PC-9 (cell line): ENCODE measurements around the gene PRSS23. TPM values are rescaled to one million over a fixed set of nuclear protein-coding genes. Genes with fewer than 3 reads are reported as not detected.
A peak's percentile ranks its signal among the peaks of the same experiment; 100 is the strongest.

ENCODE experiments used
- BruUV-seq: library from RNA; stranded (reverse); fragments of 400-500 nt; replicated peaks from 2 replicates; lab custom pipeline; 2021; lab: Mats Ljungman, UMichigan
- CTCF ChIA-PET: fragments of 300-600 bp; sonication (Branson Sonifier 250); formaldehyde crosslinking; loops from one replicate; lab custom pipeline; 2022; ENCODE audit warnings: antibody characterized with exemption; lab: Charles Lee
- POLR2A ChIA-PET: fragments of 300-600 bp; sonication (Branson Sonifier 250); formaldehyde crosslinking; loops from one replicate; lab custom pipeline; 2022; ENCODE audit warnings: antibody characterized with exemption; ENCODE audit not compliant: unreplicated experiment; lab: Charles Lee
- DNase-seq, 2 experiments: peaks; one replicate each; pipeline versions ENCODE4 v3.0.0 to v3.0.0-alpha.2; 2015 to 2022; ENCODE audit warnings: mixed read lengths in 1 of 2
- H2AFZ ChIP-seq: fragments of 200-600 bp; sonication (generic); 2 replicates; pipeline ENCODE4 v1.8.1; 2017; ENCODE audit warnings: antibody characterized with exemption
- H3F3A ChIP-seq: fragments of 200-600 bp; sonication (generic); 2 replicates; pipeline ENCODE4 v1.8.1; 2017; ENCODE audit warnings: antibody characterized with exemption, mild to moderate bottlenecking, low read depth; ENCODE audit not compliant: insufficient read depth
- H3K27ac ChIP-seq: fragments of 200-600 bp; sonication (generic); 2 replicates; pipeline ENCODE4 v1.6.1; 2016; ENCODE audit warnings: mixed run types
- H3K27me3 ChIP-seq: fragments of 200-600 bp; sonication (generic); 2 replicates; pipeline ENCODE4 v1.6.1; 2016; ENCODE audit warnings: low read depth, mixed run types; ENCODE audit not compliant: insufficient read depth
- H3K36me3 ChIP-seq: fragments of 200-600 bp; sonication (generic); 2 replicates; pipeline ENCODE4 v1.6.1; 2016; ENCODE audit warnings: low read depth, mixed run types
- H3K4me1 ChIP-seq: fragments of 200-600 bp; sonication (generic); replicated peaks from 2 replicates; pipeline ENCODE4 v1.6.1; 2016; ENCODE audit warnings: mixed run types; ENCODE audit not compliant: insufficient read depth
- H3K4me2 ChIP-seq: fragments of 200-600 bp; sonication (generic); 2 replicates; pipeline ENCODE4 v1.6.1; 2017; ENCODE audit warnings: mixed run types
- H3K4me3 ChIP-seq: fragments of 200-600 bp; sonication (generic); 2 replicates; pipeline ENCODE4 v1.6.1; 2016; ENCODE audit warnings: mixed run types
- H3K79me2 ChIP-seq: fragments of 200-600 bp; sonication (generic); 2 replicates; pipeline ENCODE4 v1.6.1; 2017; ENCODE audit warnings: low read depth, mixed run types
- H3K9me2 ChIP-seq: fragments of 200-600 bp; sonication (generic); 2 replicates; pipeline ENCODE4 v1.8.1; 2017; ENCODE audit warnings: mild to moderate bottlenecking; ENCODE audit not compliant: insufficient read depth
- H3K9me3 ChIP-seq: fragments of 200-600 bp; sonication (generic); 2 replicates; pipeline ENCODE4 v1.8.1; 2016; ENCODE audit warnings: low read depth; ENCODE audit not compliant: insufficient read depth
- H4K20me1 ChIP-seq: fragments of 200-600 bp; sonication (generic); 2 replicates; pipeline ENCODE4 v1.8.1; 2017; ENCODE audit not compliant: insufficient read depth
- EZH2 ChIP-seq: fragments of 200-600 bp; sonication (generic); IDR thresholded peaks from 2 replicates; pipeline ENCODE4 v1.8.0; 2017; ENCODE audit warnings: antibody characterized with exemption, low read depth
- intact Hi-C: fragments of 100-400 bp; cut with micrococcal nuclease; formaldehyde crosslinking; loops from one replicate; pipeline ENCODE4 v1.10.0; 2022; ENCODE audit not compliant: unreplicated experiment
- total RNA-seq: library from RNA; stranded (reverse); gene quantifications from 2 replicates; pipeline ENCODE4 v1.2.3, GENCODE V29; 2021
- TF ChIP-seq, protein P1 (sequence below): fragments of 200-600 bp; sonication (generic); conservative IDR thresholded peaks from 2 replicates; pipeline ENCODE4 v1.6.1; 2017; ENCODE audit warnings: mixed run types, antibody characterized with exemption, mild to moderate bottlenecking, moderate library complexity

PRSS23 gene
- total RNA-seq, 1 experiment from 2014 or later = 235 TPM

DNA sequence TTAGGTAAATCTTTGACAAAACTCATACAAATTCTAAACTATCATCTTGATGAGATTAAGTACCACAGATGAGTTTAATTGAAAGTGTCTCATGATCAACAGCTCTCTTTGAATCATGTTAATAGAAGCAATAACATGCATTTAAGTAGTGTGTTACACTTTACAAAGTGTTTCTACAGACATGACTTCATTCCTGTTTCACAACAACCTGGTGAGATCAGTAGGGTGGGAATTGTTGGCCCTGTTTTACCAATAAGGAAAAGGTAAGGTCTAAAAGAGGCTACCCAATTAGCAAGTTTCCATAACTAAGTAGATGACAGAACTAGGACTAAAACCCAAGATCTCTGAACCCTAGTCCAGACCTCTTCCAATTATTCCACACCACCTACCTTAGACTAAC lies 12.7 kb upstream of the PRSS23 start:
- ChIA-PET POLR2A (no interaction called here), CTCF (interaction anchor here (0.6 kb wide), 1 partner anchor 20 kb away, joined by 3 read pairs; no protein-coding TSS in a partner anchor)
- Histone ChIP-seq H3K4me3 (no peak overlapping the region), H3K79me2 (no peaks in the 10 kb centered on the region), H3F3A (peaks cover 15% of the 10 kb centered on the region), H3K9me2 (no peaks in the 10 kb centered on the region), H3K36me3 (no peaks in the 10 kb centered on the region), H3K4me1 (peaks cover 43% of the 10 kb centered on the region), H4K20me1 (no peaks in the 10 kb centered on the region), H2AFZ (no peak overlapping the region), H3K27me3 (no peaks in the 10 kb centered on the region), H3K27ac (no peak overlapping the region), H3K9me3 (0 out of 2 replicates have a peak, but pooled peaks cover 3% of the 10 kb centered on the region), H3K4me2 (no peak overlapping the region)
- intact Hi-C loops = no loop called here
- TF ChIP-seq EZH2 = no peak
- no peak for DNase-seq
- BruUV-seq = no TSS peak

DNA sequence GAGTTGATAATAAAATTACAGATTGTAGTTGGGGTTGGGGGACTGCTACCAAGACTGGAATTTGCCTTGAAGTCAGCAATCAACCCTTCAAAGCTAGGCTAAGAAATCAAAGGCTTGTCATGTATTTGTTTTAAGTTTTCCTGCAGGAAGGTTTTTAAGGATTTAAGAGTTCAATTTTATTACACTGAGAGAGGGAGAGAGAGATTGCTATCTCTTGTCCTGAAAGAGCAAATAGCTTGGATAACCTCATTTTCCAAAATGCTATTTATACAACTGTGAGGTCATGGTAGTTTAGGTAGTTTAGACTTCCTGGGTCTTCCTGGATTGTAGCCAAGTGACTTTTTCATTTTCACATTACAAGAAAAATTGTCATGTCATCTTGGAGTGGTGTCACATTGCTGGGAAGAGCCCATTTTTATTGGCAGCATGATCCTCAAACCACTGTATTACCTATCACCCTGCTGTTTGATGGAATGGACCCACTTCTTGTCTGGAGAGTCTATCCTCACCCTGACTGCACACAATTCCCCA lies 10.1 kb upstream of the PRSS23 start:
- no peak overlapping the region for H3K4me3 ChIP-seq
- H3K27ac ChIP-seq = peak overlapping the region; percentile 31; the same call in 1 of the 2 replicates
- no peaks in the 10 kb centered on the region for H3K36me3 ChIP-seq
- no peaks in the 10 kb centered on the region for H4K20me1 ChIP-seq
- no peaks in the 10 kb centered on the region for H3K9me2 ChIP-seq
- no peaks in the 10 kb centered on the region for H3K79me2 ChIP-seq
- peak overlapping the region; percentile 14; the same call in 1 of the 2 replicates for H3K4me2 ChIP-seq
- BruUV-seq = no TSS peak
- peak in 1 of 2 experiments; percentile 68 for DNase-seq
- TF ChIP-seq, protein P1, sequence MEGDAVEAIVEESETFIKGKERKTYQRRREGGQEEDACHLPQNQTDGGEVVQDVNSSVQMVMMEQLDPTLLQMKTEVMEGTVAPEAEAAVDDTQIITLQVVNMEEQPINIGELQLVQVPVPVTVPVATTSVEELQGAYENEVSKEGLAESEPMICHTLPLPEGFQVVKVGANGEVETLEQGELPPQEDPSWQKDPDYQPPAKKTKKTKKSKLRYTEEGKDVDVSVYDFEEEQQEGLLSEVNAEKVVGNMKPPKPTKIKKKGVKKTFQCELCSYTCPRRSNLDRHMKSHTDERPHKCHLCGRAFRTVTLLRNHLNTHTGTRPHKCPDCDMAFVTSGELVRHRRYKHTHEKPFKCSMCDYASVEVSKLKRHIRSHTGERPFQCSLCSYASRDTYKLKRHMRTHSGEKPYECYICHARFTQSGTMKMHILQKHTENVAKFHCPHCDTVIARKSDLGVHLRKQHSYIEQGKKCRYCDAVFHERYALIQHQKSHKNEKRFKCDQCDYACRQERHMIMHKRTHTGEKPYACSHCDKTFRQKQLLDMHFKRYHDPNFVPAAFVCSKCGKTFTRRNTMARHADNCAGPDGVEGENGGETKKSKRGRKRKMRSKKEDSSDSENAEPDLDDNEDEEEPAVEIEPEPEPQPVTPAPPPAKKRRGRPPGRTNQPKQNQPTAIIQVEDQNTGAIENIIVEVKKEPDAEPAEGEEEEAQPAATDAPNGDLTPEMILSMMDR = no peak
- no peak for TF ChIP-seq EZH2
- CTCF ChIA-PET = no interaction called here
- peaks cover 28% of the 10 kb centered on the region for H3K4me1 ChIP-seq
- intact Hi-C loops = no loop called here
- H3K9me3 ChIP-seq = 0 out of 2 replicates have a peak, but pooled peaks cover 3% of the 10 kb centered on the region
- no peaks in the 10 kb centered on the region for H3K27me3 ChIP-seq
- POLR2A ChIA-PET = interaction anchor here (0.7 kb wide), 1 partner anchor 41 kb away, joined by 3 read pairs; no protein-coding TSS in a partner anchor
- no peak overlapping the region for H2AFZ ChIP-seq
- H3F3A ChIP-seq = peaks cover 15% of the 10 kb centered on the region

DNA sequence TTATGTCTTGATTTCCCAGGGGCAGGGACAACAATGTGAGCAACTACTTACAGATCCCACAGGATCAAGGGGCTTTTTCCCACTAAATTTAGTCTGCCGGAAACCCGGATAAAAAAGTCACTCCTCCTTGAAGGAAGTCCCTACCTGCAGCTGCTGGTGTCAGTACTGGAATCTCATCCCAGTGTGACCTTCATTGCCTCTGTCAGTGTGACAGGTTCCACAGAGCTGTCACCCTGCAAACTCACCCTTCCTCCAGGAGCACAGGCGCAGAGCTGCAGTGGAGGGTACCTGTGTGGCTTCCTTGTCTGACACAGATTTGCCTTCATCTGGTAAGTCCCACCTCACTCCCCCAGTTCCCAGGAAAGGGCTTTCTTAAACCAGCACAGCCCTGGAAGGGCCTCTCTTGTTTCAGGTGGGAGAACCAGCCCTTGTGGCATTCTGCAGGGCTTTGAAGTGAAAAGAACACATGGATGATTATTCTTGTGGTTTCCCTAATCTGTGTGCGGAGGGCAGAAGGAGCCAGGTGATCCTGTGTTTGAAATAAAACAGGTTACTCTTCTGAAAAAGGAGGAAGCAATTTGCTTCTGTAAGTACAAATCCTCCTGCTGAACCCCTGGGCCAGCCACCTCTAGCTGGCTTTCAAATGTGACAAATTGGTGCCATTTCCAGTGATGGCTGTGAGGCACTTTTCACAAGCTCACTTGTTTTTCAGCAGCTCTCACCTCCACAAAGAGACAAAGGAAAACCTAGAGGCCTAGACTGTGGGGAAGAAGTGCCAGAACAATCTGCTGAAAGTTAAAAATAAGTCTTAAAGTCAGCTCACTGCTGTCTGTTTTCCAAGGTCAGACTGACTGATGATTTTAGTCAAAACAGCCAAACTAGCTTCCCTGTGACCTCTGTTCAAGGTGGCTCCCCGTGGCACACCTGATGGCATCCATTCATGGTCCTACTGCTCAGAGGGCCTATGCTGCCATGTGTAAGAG lies 9.2 kb upstream of the PRSS23 start:
- Histone ChIP-seq H3K9me3 (0 out of 2 replicates have a peak, but pooled peaks cover 3% of the 10 kb centered on the region), H3K4me3 (no peak overlapping the region), H3K27ac (peak overlapping the region; percentile 31; the same call in 1 of the 2 replicates), H2AFZ (0 out of 2 replicates have a peak overlapping the region, but pooled peaks have one; percentile 0), H3K9me2 (no peaks in the 10 kb centered on the region), H3K79me2 (no peaks in the 10 kb centered on the region), H3F3A (peaks cover 21% of the 10 kb centered on the region), H3K4me2 (0 out of 2 replicates have a peak overlapping the region, but pooled peaks have one; percentile 12), H3K36me3 (no peaks in the 10 kb centered on the region), H3K4me1 (peaks cover 34% of the 10 kb centered on the region), H3K27me3 (no peaks in the 10 kb centered on the region), H4K20me1 (no peaks in the 10 kb centered on the region)
- TSS peak; percentile 88 for BruUV-seq
- ChIA-PET POLR2A (interaction anchor here (0.7 kb wide), 1 partner anchor 44 kb away, joined by 4 read pairs; no protein-coding TSS in a partner anchor), CTCF (interaction anchor here (0.6 kb wide), 1 partner anchor 148 kb away, joined by 5 read pairs; no protein-coding TSS in a partner anchor)
- DNase-seq = peak in 1 of 2 experiments; percentile 61
- TF ChIP-seq, protein P1 = no peak
- no peak for TF ChIP-seq EZH2
- intact Hi-C loops = no loop called here
